ENCODE results near the gene GGA1.

- TF ChIP-seq CTCF (IDR thresholded peaks at IDR 0.05 in 2 of 3, conservative IDR thresholded peaks at IDR 0.05 in 1 of 3; ENCODE audit: control insufficient read depth in 2 of 3, extremely low read depth in 1 of 3, insufficient read depth in 1 of 3, low read depth in 3 of 3, low read length in 3 of 3) (peak; percentile 50 to 82 (median 68)), KAT2A (conservative IDR thresholded peaks at IDR 0.05; ENCODE audit: control insufficient read depth, low read depth, low read length) (no peak), POLR2A (IDR thresholded peaks at IDR 0.05; ENCODE audit: low read depth, low read length) (no peak), MEF2B (IDR thresholded peaks at IDR 0.05; ENCODE audit: partially characterized antibody, poor library complexity, severe bottlenecking) (no peak), GABPA (IDR thresholded peaks at IDR 0.05; ENCODE audit: low read depth) (no peak), IRF5 (IDR thresholded peaks at IDR 0.05; ENCODE audit: borderline replicate concordance) (no peak), MAX (IDR thresholded peaks at IDR 0.05; ENCODE audit: low read depth, low read length) (no peak; the same call in 1 of the 2 replicates), HCFC1 (IDR thresholded peaks at IDR 0.05; ENCODE audit: low read length) (no peak), USF2 (IDR thresholded peaks at IDR 0.05; ENCODE audit: borderline replicate concordance, low read depth, low read length) (no peak), ZBTB33 (IDR thresholded peaks at IDR 0.05) (no peak)
Measured at GRCh38 chr22:37661160-37661924, 52.7 kb downstream of the GGA1 start.

Measured in GM12878 (cell line).